CD4-positive, alpha-beta T cell treated with Interleukin-17A for 1 hour (primary cell): ENCODE results near the gene ESPNL.

Source experiments
- DNase-seq: peaks from one replicate; pipeline ENCODE4 v3.0.0-alpha.2; 2020

The ESPNL gene

DNA sequence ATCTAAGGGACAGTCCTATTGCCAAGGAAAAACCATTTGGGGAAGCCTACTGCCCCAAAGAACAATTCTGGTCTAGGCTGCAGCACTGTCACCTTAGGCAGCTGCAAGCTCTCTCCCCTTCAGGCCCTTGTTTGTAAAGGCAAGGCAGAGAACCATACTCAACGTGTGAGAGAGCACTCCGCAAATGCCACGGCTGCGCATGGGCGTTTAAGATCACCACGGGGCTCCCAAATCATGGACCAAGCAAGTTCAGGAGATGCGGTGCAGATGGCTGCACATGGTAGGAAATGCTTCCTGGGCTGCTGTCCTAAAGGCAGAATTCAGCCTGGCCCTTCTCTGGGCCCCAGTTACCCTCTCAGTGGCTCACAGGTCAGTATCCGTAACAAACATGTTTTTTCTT, 74.2 kb downstream of the ESPNL start:
- no peak for DNase-seq

DNA sequence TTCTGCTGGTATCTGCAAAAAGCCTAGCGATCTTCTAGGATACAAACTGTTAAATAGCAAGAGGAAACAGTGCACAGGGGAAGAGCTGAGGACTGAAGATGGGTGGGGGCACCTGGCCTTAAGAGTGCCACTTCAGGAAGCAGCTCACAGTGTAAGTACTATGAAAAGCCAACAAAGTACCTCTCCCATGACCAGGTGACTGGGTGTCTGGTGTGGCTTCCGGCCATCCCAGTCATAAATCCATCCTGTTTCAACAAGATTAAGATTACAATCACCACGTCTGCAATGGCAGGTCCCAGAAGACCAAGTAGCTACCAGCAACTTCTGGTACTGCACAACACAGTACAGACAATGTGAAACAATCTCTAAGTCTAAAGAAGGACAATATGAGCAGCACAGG, 74.6 kb downstream of the ESPNL start:
- DNase-seq = no peak

DNA sequence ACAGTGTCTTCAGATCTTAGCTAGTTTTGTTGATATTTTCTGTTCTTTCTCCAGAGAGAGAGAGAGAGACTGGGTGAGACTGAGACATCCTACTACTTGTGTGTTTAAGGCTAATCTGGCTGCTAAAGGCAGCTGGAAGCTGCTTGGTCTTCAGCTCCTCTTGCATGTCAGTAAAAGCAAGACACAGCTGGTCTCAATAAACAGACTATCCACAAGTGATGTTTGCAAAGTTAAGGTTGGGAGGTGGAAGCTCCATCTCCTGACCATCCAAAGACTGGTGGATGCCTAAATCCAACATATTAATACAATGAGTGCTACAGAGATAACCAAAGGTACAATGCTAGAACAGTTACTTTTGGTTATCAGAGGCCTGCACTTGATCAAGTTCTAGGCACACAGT, 76.5 kb downstream of the ESPNL start:
- DNase-seq = no peak

DNA sequence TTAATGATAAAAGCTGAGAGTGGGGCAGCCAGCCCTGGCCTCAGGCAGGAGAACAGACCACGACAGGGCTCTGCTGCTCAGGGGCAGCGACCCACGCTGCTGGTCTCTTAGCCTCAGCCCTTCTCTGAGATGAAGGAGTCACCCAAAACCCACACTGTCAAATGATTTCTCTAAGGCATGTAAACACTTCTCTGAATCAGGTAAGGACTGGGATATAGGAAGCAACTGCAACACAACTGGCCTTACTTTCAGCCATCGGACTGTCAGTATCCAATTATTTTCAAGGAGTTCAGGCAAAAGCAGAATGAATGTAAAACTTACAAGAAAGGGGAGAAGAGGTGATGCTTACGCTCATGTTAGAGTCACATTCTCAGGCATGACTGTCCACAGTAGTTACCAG, 80.4 kb downstream of the ESPNL start:
- DNase-seq = no peak

DNA sequence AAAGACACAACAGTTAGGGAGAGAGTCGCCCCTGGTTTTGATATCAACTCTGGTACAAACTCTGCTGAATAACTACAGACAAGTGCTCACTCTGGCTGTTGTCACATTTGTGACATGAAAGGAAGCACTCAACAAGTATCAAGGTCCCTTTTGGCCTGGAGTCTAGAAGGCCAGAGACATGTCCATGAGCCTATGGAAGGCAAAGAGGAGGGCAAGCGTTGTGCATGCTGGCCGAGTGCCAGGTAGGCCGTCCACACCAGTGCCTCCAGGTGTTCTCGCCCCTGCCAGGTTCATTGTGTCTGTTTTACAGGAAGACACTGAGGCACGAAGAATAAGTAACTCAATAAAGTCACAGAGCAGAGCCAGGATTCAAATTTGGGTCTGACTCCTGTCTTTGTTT, 82.2 kb downstream of the ESPNL start:
- DNase-seq = no peak
